GM21717 (cell line): ENCODE measurements around the gene TLR7.

Source experiments
- ATAC-seq: cut with Tn5 transposase; IDR thresholded peaks from one replicate; pipeline ENCODE4 v1.9.1; 2021; ENCODE audit warnings: mild to moderate bottlenecking, moderate library complexity; ENCODE audit not compliant: unreplicated experiment

TLR7 gene

GRCh38 chrX:12922599-12922919 is 55.7 kb downstream of the TLR7 start:
- ATAC-seq = no peak

GRCh38 chrX:12929701-12930100 is 62.8 kb downstream of the TLR7 start:
- ATAC-seq = no peak

DNA sequence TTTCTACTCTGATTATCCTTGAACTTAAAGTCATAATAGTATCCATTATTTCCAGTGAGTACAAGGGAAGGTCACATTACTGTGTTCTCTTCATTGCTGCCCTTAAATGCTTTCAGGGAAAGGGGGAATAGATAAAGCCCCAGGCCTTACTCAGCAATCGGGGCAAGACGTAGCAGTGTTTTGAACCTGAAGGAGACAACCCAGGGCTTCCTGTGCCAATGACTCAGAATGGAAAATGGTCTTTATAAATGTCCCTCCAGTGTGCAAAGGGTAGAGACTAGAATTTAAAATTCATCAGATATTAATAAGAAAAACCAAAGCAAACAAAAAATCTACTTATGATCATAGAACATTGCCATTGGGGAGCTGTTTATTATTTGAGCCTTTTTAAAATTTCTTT is 63.3 kb downstream of the TLR7 start:
- ATAC-seq = no peak

- ATAC-seq = no peak
Observed at GRCh38 chrX:12932244-12932643, 65.4 kb downstream of the TLR7 start.

DNA sequence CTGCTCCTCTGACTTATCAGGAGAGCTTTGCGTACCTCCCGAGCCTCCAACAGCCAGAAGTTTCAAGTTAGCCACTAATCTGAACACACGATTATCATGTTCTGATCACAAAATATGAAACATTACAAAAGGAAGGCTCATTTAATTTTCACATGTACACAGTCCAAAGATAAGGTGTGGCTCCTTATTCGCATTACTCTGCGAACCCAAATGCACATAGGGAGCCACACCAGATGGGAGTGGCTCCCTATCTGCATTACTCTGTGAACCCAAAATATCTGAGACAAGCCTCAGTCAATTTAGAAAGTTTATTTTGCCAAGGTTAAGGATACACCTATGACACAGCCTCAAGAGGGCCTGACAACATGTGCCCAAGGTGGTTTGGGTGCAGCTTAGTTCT is 68.0 kb downstream of the TLR7 start:
- no peak for ATAC-seq

DNA sequence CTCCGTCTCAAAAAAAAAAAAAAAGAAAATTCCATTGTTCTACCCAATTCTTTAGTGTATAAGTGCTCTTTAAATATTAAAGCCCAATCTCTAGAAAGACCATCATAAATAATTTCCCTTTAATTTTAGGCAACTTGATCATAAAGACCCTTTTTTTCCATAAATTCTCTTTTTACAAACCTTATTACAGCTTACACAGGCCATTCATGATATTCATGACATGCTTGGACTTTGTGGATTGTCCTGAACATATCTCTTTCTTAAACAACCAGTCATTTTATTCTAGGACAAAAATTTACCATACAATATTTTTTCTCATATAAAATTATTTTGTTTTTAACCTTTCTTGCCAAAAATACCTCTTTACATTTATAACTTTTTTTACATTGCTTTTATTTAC is 70.1 kb downstream of the TLR7 start:
- no peak for ATAC-seq
